Mucosa of descending colon (tissue), 3 donors: ENCODE data around the gene CBLIF. TPM values are rescaled to one million over a fixed set of nuclear protein-coding genes. Genes with fewer than 3 reads are reported as not detected.

Source experiments
- ATAC-seq: fragments of 200-7000 bp; cut with Tn5 transposase; one replicate; pipeline ENCODE4 v1.9.1; 2020; ENCODE audit warnings: mild to moderate bottlenecking, moderate library complexity
- DNase-seq, 3 donors: peaks; one replicate each; pipeline ENCODE4 v3.0.0-alpha.2; 2020
- H3K36me3 ChIP-seq: fragments of 200-600 bp; one replicate; pipeline ENCODE4 v1.8.0; 2021; ENCODE audit warnings: low read depth, mild to moderate bottlenecking
- H3K4me1 ChIP-seq: fragments of 200-600 bp; one replicate; pipeline ENCODE4 v1.8.0; 2021; ENCODE audit warnings: low read depth, mild to moderate bottlenecking
- H3K4me3 ChIP-seq: fragments of 200-600 bp; one replicate; pipeline ENCODE4 v1.8.0; 2021; ENCODE audit warnings: mild to moderate bottlenecking
- H3K9me3 ChIP-seq: fragments of 200-600 bp; one replicate; pipeline ENCODE4 v1.8.0; 2021; ENCODE audit warnings: mild to moderate bottlenecking
- intact Hi-C, 2 donors: fragments of 100-400 bp; cut with DNase I in 1 of 2; cut with micrococcal nuclease in 1 of 2; formaldehyde crosslinking; loops; one replicate each; pipeline versions ENCODE4 v1.11.0 to v1.11.1; 2022; cut with DNase I, micrococcal nuclease
- total RNA-seq, 3 donors: library from RNA; stranded (reverse); fragmentation: NEBNext Ultra II Directional in 2 of 3; extraction: Animal tissue kit (Norgen Biotek cat#: 25700) in 2 of 3; gene quantifications; one replicate each; pipeline versions ENCODE4 v1.2.1 to v1.2.4, GENCODE V29; 2021 to 2023
- TF ChIP-seq, protein P1 (sequence below): fragments of 200-600 bp; IDR thresholded peaks from one replicate; pipeline ENCODE4 v1.8.0; 2022; ENCODE audit warnings: antibody characterized with exemption, mild to moderate bottlenecking
- donor health status: DM: no; HTN: no; CAD: no; lungs with moderate emphysema.
- donor health status: DM: no; HTN: no; CAD: no.
- donor health status: DM: no; HTN: yes; CAD: no.

The CBLIF gene
- total RNA-seq, 3 donors from 2014 or later: 0.49 to 0.63 TPM; not detected in 1

- peaks cover 22% of the 10 kb centered on the region for H3K4me1 ChIP-seq
- no peak overlapping the region for H3K4me3 ChIP-seq
- intact Hi-C loops: loop anchor here (2.0 to 5.0 kb wide), 2 partner anchors 45 to 50 kb away; partner anchors contain the start of gene STX3 (in 1 of the 2)
- ATAC-seq (peak; percentile 60), DNase-seq (peak in 1 of 3 donors; percentile 86)
- no peaks in the 10 kb centered on the region for H3K36me3 ChIP-seq
- TF ChIP-seq, protein P1, sequence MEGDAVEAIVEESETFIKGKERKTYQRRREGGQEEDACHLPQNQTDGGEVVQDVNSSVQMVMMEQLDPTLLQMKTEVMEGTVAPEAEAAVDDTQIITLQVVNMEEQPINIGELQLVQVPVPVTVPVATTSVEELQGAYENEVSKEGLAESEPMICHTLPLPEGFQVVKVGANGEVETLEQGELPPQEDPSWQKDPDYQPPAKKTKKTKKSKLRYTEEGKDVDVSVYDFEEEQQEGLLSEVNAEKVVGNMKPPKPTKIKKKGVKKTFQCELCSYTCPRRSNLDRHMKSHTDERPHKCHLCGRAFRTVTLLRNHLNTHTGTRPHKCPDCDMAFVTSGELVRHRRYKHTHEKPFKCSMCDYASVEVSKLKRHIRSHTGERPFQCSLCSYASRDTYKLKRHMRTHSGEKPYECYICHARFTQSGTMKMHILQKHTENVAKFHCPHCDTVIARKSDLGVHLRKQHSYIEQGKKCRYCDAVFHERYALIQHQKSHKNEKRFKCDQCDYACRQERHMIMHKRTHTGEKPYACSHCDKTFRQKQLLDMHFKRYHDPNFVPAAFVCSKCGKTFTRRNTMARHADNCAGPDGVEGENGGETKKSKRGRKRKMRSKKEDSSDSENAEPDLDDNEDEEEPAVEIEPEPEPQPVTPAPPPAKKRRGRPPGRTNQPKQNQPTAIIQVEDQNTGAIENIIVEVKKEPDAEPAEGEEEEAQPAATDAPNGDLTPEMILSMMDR: peak; percentile 28
- H3K9me3 ChIP-seq: no peaks in the 10 kb centered on the region
These were observed 42.6 kb downstream of the CBLIF start for GRCh38 chr11:59802639-59803176.

DNA sequence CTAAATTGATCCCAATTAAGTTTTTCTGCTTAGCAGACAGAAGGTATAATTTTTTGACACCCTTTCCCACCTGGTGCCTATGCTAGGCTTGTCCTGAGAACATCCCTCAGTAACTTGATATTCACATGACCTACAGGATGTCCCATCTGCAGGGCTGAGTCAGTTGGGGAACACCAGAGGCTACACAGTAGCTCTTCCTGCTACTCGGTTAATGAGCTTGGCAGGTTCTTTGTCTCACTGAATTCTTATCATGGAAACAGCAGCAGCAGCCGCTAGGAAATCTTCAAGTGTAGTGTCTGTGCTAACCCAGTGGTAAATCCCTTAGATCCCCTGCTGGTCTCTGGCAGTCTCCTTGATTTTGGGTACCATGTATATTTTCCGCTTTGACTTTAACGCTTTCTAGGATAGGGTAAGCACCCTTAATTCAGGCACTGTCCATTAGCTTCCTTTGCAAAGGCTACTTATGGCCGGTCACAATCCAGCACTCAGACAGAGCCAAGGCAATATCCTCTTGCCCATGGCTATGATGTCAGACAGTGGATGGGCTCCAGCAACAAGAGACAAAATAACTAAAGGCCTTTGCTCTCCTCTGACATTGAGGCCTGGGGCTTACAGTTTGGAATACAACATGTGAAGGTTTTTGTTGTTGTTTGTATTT, 43.2 kb downstream of the CBLIF start:
- intact Hi-C loops: loop anchor here (2.0 to 5.0 kb wide), 2 partner anchors 45 to 49 kb away; partner anchors contain the start of gene STX3 (in 1 of the 2)
- TF ChIP-seq, protein P1: no peak
- ATAC-seq (no peak), DNase-seq (no peak)
- peaks cover 22% of the 10 kb centered on the region for H3K4me1 ChIP-seq
- no peak overlapping the region for H3K4me3 ChIP-seq
- H3K36me3 ChIP-seq: no peaks in the 10 kb centered on the region
- H3K9me3 ChIP-seq: no peaks in the 10 kb centered on the region

GRCh38 chr11:59801160-59801706, 44.1 kb downstream of the CBLIF start:
- TF ChIP-seq, protein P1: no peak
- intact Hi-C loops: loop anchor here in 1 of 2 donors (5.0 kb wide), 1 partner anchor 44 kb away; the partner anchor contains the start of gene STX3
- Histone ChIP-seq H3K4me1 (peaks cover 22% of the 10 kb centered on the region), H3K4me3 (no peak overlapping the region), H3K9me3 (no peaks in the 10 kb centered on the region), H3K36me3 (no peaks in the 10 kb centered on the region)
- ATAC-seq (peak; percentile 41), DNase-seq (no peak)

GRCh38 chr11:59800390-59801025, 44.8 kb downstream of the CBLIF start:
- ATAC-seq (peak; percentile 84), DNase-seq (peak in 1 of 3 donors; percentile 41)
- H3K36me3 ChIP-seq: no peaks in the 10 kb centered on the region
- H3K4me1 ChIP-seq: peaks cover 22% of the 10 kb centered on the region
- TF ChIP-seq, protein P1: no peak
- intact Hi-C loops: loop anchor here in 1 of 2 donors (5.0 kb wide), 1 partner anchor 43 kb away; the partner anchor contains the start of gene STX3
- no peak overlapping the region for H3K4me3 ChIP-seq
- no peaks in the 10 kb centered on the region for H3K9me3 ChIP-seq

DNA sequence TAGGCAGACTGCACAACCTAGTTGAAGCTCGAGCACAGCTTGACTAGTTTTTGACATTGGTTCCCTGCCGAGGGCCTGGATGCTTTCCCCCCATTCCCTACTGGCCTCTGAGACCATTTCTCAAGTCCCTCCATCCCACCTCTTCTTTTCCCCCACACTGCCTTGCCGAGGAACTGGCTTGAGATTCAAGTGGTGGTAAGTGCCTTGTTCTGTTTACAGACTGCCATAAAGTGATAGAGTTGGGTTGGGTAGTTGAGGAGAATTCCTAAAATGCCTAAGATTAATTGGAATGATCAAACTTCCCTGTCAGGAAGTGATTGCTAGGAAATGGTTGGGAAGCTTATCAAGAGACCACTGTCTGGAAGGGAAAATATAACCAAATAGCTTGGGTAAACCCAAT, 50.9 kb downstream of the CBLIF start:
- intact Hi-C loops: no loop called here
- no peak overlapping the region for H3K4me3 ChIP-seq
- no peaks in the 10 kb centered on the region for H3K4me1 ChIP-seq
- no peaks in the 10 kb centered on the region for H3K36me3 ChIP-seq
- ATAC-seq: no peak
- H3K9me3 ChIP-seq: no peaks in the 10 kb centered on the region
- TF ChIP-seq, protein P1: no peak
- no peak for DNase-seq
